Stimulated activated CD4-positive, alpha-beta T cell treated with anti-CD3 and anti-CD28 coated beads, Interleukin-1b, Interleukin-23, amount 100 ng/mL, for 24 hours (primary cell): Measurements from ENCODE around the gene KRT13.

ENCODE experiments used
- DNase-seq, 4 experiments: peaks; one replicate each; pipeline ENCODE4 v3.0.0-alpha.2; 2020; ENCODE audit warnings: low read depth in 4 of 4, low spot score in 1 of 4

Gene KRT13

GRCh38 chr17:41537990-41538389, 32.6 kb upstream of the KRT13 start:
- no peak for DNase-seq

GRCh38 chr17:41537614-41537954, 32.2 kb upstream of the KRT13 start:
- no peak for DNase-seq

GRCh38 chr17:41536741-41537613, 31.6 kb upstream of the KRT13 start:
- no peak for DNase-seq

GRCh38 chr17:41535764-41536481, 30.5 kb upstream of the KRT13 start:
- DNase-seq, result no peak

- DNase-seq, result no peak
Measured at GRCh38 chr17:41534899-41535546, 29.6 kb upstream of the KRT13 start.

- no peak for DNase-seq
Measured at GRCh38 chr17:41533613-41534012, 28.2 kb upstream of the KRT13 start.

- DNase-seq, result no peak
Measured at GRCh38 chr17:41532947-41533570, 27.6 kb upstream of the KRT13 start.

GRCh38 chr17:41531993-41532392, 26.6 kb upstream of the KRT13 start:
- no peak for DNase-seq

GRCh38 chr17:41530062-41531048, 24.9 kb upstream of the KRT13 start:
- DNase-seq, result no peak

GRCh38 chr17:41529491-41529915, 24.1 kb upstream of the KRT13 start:
- no peak for DNase-seq

- DNase-seq, result no peak
Measured at GRCh38 chr17:41528959-41529353, 23.5 kb upstream of the KRT13 start.

GRCh38 chr17:41527063-41528023, 21.9 kb upstream of the KRT13 start:
- no peak for DNase-seq

- no peak for DNase-seq
Measured at GRCh38 chr17:41524261-41524660, 18.8 kb upstream of the KRT13 start.

- no peak for DNase-seq
Measured at GRCh38 chr17:41523787-41524186, 18.4 kb upstream of the KRT13 start.

- no peak for DNase-seq
Measured at GRCh38 chr17:41523225-41523593, 17.8 kb upstream of the KRT13 start.

GRCh38 chr17:41522301-41523224, 17.2 kb upstream of the KRT13 start:
- DNase-seq, result no peak

- DNase-seq, result no peak
Measured at GRCh38 chr17:41521574-41522261, 16.3 kb upstream of the KRT13 start.
